GM19351 (cell line): ENCODE results near the gene MT1E.
"Not testable (repeated sequence)": the region's sequence is repeated elsewhere in the genome, so short reads cannot be mapped to it uniquely, and the experiment has no call there.

ENCODE experiments used
- ATAC-seq: cut with Tn5 transposase; IDR thresholded peaks from one replicate; pipeline ENCODE4 v1.9.1; 2021; ENCODE audit warnings: mild to moderate bottlenecking, moderate library complexity; ENCODE audit not compliant: unreplicated experiment

Gene MT1E

GRCh38 chr16:56606476-56607108 is 19.0 kb upstream of the MT1E start:
- ATAC-seq, result no peak

DNA sequence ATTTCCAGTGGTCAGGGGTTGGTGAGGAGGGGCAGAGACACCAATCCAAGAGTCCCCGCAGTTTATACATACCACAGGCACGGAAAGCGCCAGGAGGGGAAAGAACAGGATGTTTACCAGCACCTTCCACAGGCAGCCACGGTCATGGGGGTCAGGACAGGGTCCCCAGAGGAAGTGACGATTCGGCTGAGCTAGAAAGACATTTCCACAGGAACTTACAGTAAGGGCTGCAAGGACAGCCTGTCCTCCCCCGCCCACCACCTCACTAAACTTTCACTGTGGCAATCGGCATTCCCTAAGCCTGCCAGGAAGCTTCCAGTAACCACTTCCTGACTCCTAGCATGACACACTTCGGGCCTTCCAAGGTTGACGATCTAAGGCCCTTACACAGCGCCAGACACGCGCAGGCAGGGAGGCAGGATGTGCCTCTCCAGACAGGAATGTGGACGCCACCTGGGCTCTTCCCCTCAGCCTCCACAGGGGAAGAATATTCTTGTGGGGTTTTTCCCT is 18.4 kb upstream of the MT1E start:
- ATAC-seq, result no peak

- no peak for ATAC-seq
These were observed 17.9 kb upstream of the MT1E start for GRCh38 chr16:56607675-56608042.

GRCh38 chr16:56608043-56608875 is 17.3 kb upstream of the MT1E start, which contains the start of gene MT2A:
Gene MT2A (plus strand): TSS chr16:56608584. CDS start chr16:56608656, 72 bp downstream.
- peak; percentile 91 for ATAC-seq

DNA sequence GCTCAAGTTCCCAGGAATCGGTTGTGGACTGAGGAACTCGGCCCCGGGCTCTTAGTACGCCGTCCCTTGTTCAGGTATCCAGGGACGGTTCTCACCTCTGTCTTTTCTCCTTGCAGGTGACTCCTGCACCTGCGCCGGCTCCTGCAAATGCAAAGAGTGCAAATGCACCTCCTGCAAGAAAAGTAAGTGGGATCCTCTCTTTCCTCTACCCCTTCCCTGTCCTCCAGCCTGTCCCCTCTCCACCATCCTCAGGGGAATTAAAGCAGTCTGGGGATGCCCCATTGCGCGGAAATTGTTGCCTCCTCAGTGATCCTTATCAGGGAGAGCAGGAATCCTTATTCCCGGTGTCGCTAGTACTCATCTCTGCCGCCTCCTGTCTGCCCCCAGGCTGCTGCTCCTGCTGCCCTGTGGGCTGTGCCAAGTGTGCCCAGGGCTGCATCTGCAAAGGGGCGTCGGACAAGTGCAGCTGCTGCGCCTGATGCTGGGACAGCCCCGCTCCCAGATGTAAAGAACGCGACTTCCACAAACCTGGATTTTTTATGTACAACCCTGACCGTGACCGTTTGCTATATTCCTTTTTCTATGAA is 16.6 kb upstream of the MT1E start:
- no peak for ATAC-seq

DNA sequence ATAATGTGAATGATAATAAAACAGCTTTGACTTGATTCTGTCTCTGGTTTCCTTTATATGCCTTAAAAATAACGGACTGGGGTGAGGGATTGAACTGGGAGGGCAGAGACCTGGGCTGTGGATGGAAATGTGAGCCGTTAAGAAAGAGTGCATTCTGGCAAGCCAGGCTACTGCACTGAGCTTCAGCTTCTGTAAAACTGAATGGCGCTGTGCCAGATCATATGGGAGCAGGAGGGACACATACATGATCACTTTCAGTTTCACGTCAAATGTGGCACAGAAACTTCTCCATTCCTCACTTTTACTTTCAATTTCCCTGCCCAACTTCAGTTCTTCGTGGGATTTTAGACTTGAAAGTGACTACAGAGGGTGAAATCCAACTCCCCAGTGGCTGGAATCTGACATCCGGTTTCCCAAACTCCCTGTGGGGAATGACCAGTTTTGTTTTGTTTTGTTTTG is 16.1 kb upstream of the MT1E start:
- ATAC-seq, result peak; percentile 48

DNA sequence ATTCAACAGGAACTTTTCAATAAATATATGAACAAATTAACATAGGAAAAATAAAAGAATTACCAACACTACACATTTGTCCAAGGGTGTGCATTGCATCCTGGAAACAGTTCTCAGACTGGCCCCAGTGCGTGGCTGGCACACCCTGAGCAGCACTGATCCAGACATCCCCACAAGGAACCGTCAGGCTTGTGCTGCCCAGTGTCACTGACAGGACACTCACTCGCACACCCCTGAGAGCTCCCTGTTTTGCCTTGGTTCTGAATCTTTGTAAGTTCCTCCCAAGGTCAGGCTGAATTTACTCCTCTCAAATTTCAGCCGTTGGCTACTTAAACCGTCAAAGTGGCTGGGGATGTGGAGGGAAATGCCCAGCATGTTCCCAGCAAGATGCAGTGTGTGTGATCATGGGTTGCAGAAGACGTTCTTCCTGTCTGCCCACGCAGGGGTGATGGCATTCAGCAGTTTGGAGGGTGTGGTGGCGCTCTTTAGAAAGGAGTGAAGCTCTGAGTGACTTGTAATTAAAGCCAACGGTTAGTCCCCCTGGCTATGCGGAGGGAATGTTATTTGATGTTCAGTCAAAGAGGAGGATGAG is 15.5 kb upstream of the MT1E start:
- no peak for ATAC-seq

DNA sequence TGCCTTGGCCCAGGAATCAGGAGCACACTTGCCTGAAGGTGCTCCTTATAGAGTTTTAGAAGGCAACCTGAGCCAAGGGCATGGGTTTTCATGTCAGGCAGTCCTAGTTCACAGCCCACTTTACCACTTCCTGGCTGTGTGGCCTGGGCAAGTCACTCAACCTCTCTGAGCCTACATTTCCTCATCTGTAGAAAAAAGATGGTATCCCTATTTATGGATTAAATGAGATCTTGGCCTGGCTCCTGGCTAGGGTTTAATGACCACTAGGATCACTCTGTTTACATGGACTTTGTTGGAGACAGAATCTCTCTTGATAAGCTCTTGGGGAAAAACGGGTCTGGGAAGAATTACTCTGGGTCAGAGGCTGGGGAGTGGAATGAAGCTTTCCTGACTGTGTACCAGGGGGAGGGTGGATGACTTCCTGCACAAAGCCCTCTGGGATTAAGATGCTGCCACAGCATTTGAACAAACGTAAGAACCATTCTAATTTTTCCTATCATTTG is 14.9 kb upstream of the MT1E start:
- ATAC-seq, result no peak

DNA sequence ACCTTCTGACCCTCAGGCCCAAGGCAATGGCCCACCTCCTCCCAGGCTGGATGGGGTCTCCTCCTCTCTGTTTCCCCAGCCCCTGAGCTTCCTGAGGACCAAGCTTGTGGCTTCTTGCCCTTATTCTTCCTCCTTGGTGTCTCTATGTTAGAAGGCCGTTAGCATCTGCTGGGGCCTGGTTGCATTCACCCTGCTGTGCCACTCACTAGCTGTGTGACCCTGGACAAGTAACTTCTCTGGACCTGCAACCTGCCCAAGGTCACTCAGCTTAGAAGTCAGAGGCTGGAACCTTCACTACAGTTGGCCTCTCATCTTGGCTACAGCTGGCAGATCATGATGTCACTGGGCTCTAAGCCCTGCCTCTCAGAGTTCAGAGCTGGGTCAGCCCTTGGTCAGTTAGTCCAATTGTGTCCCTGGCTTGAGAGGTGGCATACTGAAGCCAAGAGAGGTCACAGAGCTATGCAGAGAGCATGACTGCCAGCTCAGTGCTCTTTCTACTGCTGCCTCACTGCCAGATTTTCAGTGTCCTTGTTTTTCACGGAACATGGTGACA is 14.2 kb upstream of the MT1E start:
- ATAC-seq, result no peak

DNA sequence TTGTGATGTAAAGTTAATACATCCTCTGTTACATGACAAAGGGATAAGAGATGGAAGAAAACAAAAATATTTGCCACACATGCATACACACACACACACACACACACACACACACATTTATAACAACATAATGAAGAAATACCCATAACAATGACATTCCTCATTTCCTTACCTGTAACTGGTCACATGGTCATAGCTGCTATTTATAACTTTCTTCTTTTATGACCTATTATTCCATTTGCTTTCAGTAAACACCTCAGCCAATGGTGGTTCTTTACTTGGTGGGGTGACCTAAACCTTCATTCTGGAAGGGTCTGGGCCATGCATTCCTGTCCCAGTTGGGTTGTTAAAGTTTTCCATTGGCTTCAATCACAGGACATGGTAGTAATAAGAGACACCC is 11.9 kb upstream of the MT1E start:
- ATAC-seq, result no peak

GRCh38 chr16:56614549-56614991 is 11.0 kb upstream of the MT1E start:
- no peak for ATAC-seq

GRCh38 chr16:56615353-56615752 is 10.2 kb upstream of the MT1E start:
- ATAC-seq, result no peak

DNA sequence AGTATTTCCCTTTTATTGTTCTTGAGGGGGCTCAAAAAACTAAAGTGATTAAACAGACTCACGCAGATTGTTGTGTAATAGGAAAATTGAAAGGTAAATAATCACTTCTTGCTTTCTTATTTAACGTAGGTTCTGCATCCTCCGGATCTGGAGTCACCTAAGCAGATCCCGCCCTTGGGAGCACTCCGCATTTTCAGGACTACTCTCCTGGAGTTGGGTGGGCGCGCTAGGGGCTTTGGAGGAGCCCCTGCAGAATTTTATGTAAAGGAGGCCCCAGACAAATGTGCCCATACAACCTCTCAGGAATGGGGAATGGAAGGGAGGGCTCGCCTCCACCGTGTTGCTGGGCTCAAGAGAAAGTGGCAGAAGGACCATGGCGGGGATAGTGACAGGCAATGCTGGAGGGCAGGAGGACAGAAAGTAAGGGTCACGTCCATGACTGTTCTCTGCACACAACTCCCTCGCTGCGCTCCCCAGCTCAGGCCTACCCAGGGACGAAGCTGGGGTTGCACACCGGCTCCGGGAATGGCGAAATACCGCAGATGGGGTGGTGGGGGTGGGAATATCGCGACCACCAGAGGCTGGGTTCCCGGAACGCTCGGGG is 8.9 kb upstream of the MT1E start:
- ATAC-seq, result no peak

DNA sequence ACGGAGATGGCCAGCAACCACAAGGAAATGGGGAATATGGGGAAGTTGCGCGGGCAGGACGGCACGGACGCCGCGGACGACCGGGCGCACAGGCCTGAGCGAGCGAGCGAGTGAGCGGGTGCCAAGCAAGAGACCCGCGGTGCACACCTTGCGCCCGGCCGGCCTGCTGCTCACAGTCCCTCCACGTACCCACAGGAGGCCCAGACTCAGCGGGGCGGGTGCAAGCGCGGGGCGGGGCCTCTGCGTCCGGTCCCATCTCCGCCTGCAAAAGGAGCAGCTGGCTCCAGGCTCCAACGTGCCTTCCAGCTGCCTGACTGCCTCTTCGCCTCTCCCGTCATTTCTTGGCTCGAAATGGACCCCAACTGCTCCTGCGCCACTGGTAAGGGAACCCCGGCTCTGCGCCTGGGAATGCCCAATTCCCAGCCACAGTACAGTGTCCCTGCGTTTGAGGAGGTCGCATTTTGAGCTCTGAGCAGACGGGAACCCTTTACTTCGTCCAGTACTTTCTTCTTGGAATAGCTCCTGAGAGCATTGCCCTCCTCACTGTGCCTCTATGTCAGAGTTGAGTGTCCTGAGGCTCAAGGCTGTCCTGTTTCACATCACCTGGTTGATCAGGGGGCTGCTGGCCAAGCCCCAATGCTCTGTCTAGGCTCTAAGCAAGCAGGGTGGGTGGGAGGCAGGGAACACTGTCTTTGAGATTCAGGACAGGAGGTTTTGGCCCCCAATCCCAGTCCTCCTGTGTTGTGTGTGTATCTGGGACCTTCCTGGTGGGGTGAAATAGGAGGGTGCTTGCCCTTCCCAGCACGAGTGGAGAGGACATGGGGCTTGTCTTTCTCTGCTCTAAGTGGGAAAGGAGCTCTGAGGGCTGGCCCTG is 8.1 kb upstream of the MT1E start:
- ATAC-seq, result no peak

GRCh38 chr16:56618138-56618537 is 7.4 kb upstream of the MT1E start:
- ATAC-seq, result no peak

- no peak for ATAC-seq
These were observed 5.2 kb upstream of the MT1E start for GRCh38 chr16:56620339-56620897.

GRCh38 chr16:56621665-56622445 is 3.7 kb upstream of the MT1E start:
- ATAC-seq, result not testable (repeated sequence)

DNA sequence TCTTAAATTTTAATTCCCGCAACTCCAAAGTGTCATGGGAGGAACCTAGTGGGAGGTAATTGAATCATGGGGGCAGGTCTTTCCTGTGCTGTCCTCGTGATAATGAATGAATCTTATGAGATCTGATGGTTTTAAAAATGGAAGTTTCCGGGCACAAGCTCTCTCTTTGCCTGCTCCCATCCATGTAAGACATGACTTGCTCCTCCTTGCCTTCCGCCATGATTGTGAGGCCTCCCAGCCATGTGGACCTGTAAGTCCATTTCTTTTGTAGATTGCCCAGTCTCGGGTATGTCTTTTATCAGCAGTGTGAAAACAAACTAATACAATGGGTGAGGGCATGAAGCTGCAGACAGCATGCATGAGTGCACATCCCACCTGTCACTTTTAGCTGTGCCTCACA is 2.4 kb upstream of the MT1E start:
- ATAC-seq, result not testable (repeated sequence)
